B cell (primary cell): ENCODE measurements around the gene KRTCAP2.

Experiments used
- EZH2 ChIP-seq: IDR thresholded peaks from 2 replicates; pipeline ENCODE4 v1.6.1; 2012; ENCODE audit warnings: borderline replicate concordance, low read depth, mild to moderate bottlenecking, moderate library complexity, low read length; ENCODE audit not compliant: insufficient read depth, poor library complexity, severe bottlenecking
- TF ChIP-seq, protein P1 (sequence below): fragments of 200-600 bp; IDR thresholded peaks from one replicate; pipeline ENCODE4 v1.8.0; 2022; ENCODE audit warnings: antibody characterized with exemption, mild to moderate bottlenecking

DNA sequence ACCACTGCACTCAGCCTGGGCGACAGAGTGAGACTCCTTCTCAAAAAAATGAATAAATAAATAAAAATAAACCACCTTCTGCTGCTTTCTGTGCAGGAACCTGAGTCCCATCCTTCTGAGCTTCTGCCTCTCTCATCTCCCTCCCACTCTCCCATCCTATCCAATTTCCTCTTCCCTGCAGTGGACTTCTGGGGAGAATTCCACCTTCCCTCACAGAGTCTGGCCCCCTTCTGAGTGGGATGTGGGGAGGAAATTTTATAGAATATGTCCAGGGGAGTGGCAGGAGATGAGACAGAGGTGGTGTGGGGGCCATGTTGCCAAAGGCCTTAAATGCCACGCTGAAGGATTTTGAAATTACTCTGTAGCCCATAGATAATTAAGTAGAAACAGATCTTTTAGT lies 50.8 kb downstream of the KRTCAP2 start:
- TF ChIP-seq, protein P1, sequence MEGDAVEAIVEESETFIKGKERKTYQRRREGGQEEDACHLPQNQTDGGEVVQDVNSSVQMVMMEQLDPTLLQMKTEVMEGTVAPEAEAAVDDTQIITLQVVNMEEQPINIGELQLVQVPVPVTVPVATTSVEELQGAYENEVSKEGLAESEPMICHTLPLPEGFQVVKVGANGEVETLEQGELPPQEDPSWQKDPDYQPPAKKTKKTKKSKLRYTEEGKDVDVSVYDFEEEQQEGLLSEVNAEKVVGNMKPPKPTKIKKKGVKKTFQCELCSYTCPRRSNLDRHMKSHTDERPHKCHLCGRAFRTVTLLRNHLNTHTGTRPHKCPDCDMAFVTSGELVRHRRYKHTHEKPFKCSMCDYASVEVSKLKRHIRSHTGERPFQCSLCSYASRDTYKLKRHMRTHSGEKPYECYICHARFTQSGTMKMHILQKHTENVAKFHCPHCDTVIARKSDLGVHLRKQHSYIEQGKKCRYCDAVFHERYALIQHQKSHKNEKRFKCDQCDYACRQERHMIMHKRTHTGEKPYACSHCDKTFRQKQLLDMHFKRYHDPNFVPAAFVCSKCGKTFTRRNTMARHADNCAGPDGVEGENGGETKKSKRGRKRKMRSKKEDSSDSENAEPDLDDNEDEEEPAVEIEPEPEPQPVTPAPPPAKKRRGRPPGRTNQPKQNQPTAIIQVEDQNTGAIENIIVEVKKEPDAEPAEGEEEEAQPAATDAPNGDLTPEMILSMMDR = no peak
- TF ChIP-seq EZH2 = no peak
